Renal cortical epithelial cell (primary cell): ENCODE measurements around the gene POMC. TPM values are rescaled to one million over a fixed set of nuclear protein-coding genes. Genes with fewer than 3 reads are reported as not detected.
"Not testable (repeated sequence)": the region's sequence is repeated elsewhere in the genome, so short reads cannot be mapped to it uniquely, and the experiment has no call there.

Source experiments
- DNase-seq: peaks from one replicate; pipeline ENCODE4 v3.0.0-alpha.2; 2011; ENCODE audit warnings: low read depth
- total RNA-seq: library from RNA; depleted of rRNA; stranded (reverse); fragments of >200 nt; gene quantifications from 2 replicates; pipeline ENCODE4 v1.2.3, GENCODE V29; 2014

The POMC gene
- total RNA-seq, 1 donor from 2014 or later, result 0.20 TPM

- DNase-seq, result no peak
Measured at GRCh38 chr2:25132693-25133092, 35.7 kb downstream of the POMC start.

GRCh38 chr2:25132299-25132635 is 36.1 kb downstream of the POMC start:
- no peak for DNase-seq

- no peak for DNase-seq
Measured at GRCh38 chr2:25131567-25132298, 36.6 kb downstream of the POMC start.

GRCh38 chr2:25131253-25131566 is 37.2 kb downstream of the POMC start:
- no peak for DNase-seq

GRCh38 chr2:25129901-25130520 is 38.4 kb downstream of the POMC start:
- no peak for DNase-seq

- DNase-seq, result no peak
Measured at GRCh38 chr2:25127646-25128045, 40.7 kb downstream of the POMC start.

GRCh38 chr2:25127071-25127470 is 41.3 kb downstream of the POMC start:
- DNase-seq, result not testable (repeated sequence)

GRCh38 chr2:25125976-25126375 is 42.4 kb downstream of the POMC start:
- no peak for DNase-seq

- DNase-seq, result no peak
Measured at GRCh38 chr2:25125189-25125588, 43.2 kb downstream of the POMC start.

GRCh38 chr2:25123682-25124081 is 44.7 kb downstream of the POMC start:
- DNase-seq, result peak; percentile 28

- DNase-seq, result no peak
Measured at GRCh38 chr2:25122367-25122766, 46.0 kb downstream of the POMC start.

- no peak for DNase-seq
Measured at GRCh38 chr2:25119263-25119662, 49.1 kb downstream of the POMC start.

GRCh38 chr2:25116956-25117355 is 51.4 kb downstream of the POMC start:
- DNase-seq, result no peak

- peak; percentile 38 for DNase-seq
Measured at GRCh38 chr2:25115902-25116301, 52.5 kb downstream of the POMC start.

GRCh38 chr2:25115249-25115883 is 53.0 kb downstream of the POMC start:
- no peak for DNase-seq

- DNase-seq, result no peak
Measured at GRCh38 chr2:25112113-25112512, 56.3 kb downstream of the POMC start.

Other genes with a start within 250 kb of the POMC start
- 9.2 and 16.5 TPM in 2 replicates for gene ADCY3, start 248.3 kb downstream of the POMC start, total RNA-seq
- gene DNAJC27, start 196.6 kb downstream of the POMC start, total RNA-seq, result 3.1 and 10.5 TPM in 2 replicates
- 0.35 and 0.40 TPM in 2 replicates for gene EFR3B, start 126.5 kb downstream of the POMC start, total RNA-seq
- gene DNMT3A, start 173.3 kb upstream of the POMC start, total RNA-seq, result 9.9 and 29.5 TPM in 2 replicates